ENCODE results near the gene KCNJ15. TPM values are rescaled to one million over a fixed set of nuclear protein-coding genes. Genes with fewer than 3 reads are reported as not detected.

Gene KCNJ15
- total RNA-seq, 1 donor from 2014 or later: 27.5 TPM

GRCh38 chr21:38267136-38267755 is 10.5 kb downstream of the KCNJ15 start:
- Histone ChIP-seq H3K27me3 (ENCODE audit: control insufficient read depth, insufficient read depth, low read length) (no peaks in the 10 kb centered on the region), H3K36me3 (ENCODE audit: control insufficient read depth, insufficient read depth, low read length) (no peaks in the 10 kb centered on the region), H3K4me3 (ENCODE audit: low read depth, low read length) (no peak overlapping the region)
- DNase-seq (ENCODE audit: low read depth): no peak
- no peak for TF ChIP-seq CTCF (IDR thresholded peaks at IDR 0.05; ENCODE audit: insufficient read depth, low read length, poor library complexity, severe bottlenecking)

- H3K36me3 ChIP-seq (ENCODE audit: control insufficient read depth, insufficient read depth, low read length): no peaks in the 10 kb centered on the region
- no peaks in the 10 kb centered on the region for H3K27me3 ChIP-seq (ENCODE audit: control insufficient read depth, insufficient read depth, low read length)
- no peak for TF ChIP-seq CTCF (IDR thresholded peaks at IDR 0.05; ENCODE audit: insufficient read depth, low read length, poor library complexity, severe bottlenecking)
- DNase-seq (ENCODE audit: low read depth): no peak
- H3K4me3 ChIP-seq (ENCODE audit: low read depth, low read length): no peak overlapping the region
Observed at GRCh38 chr21:38267991-38268863, 11.4 kb downstream of the KCNJ15 start.

GRCh38 chr21:38268864-38269575 is 12.2 kb downstream of the KCNJ15 start:
- no peaks in the 10 kb centered on the region for H3K27me3 ChIP-seq (ENCODE audit: control insufficient read depth, insufficient read depth, low read length)

GRCh38 chr21:38269576-38269936 is 12.8 kb downstream of the KCNJ15 start:
- no peak for DNase-seq (ENCODE audit: low read depth)
- H3K4me3 ChIP-seq (ENCODE audit: low read depth, low read length): no peak overlapping the region

More at GRCh38 chr21:38268864-38269575, 12.2 kb downstream of the KCNJ15 start:
- Histone ChIP-seq H3K36me3 (ENCODE audit: control insufficient read depth, insufficient read depth, low read length) (no peaks in the 10 kb centered on the region), H3K4me3 (ENCODE audit: low read depth, low read length) (no peak overlapping the region)
- DNase-seq (ENCODE audit: low read depth): no peak
- TF ChIP-seq CTCF (IDR thresholded peaks at IDR 0.05; ENCODE audit: insufficient read depth, low read length, poor library complexity, severe bottlenecking): no peak

GRCh38 chr21:38272215-38272614 is 15.4 kb downstream of the KCNJ15 start:
- Histone ChIP-seq H3K4me3 (ENCODE audit: low read depth, low read length) (peak overlapping the region; percentile 15), H3K27me3 (ENCODE audit: control insufficient read depth, insufficient read depth, low read length) (no peaks in the 10 kb centered on the region), H3K36me3 (ENCODE audit: control insufficient read depth, insufficient read depth, low read length) (no peaks in the 10 kb centered on the region)
- no peak for DNase-seq (ENCODE audit: low read depth)
- no peak for TF ChIP-seq CTCF (IDR thresholded peaks at IDR 0.05; ENCODE audit: insufficient read depth, low read length, poor library complexity, severe bottlenecking)

More at GRCh38 chr21:38269576-38269936, 12.8 kb downstream of the KCNJ15 start:
- Histone ChIP-seq H3K27me3 (ENCODE audit: control insufficient read depth, insufficient read depth, low read length) (no peaks in the 10 kb centered on the region), H3K36me3 (ENCODE audit: control insufficient read depth, insufficient read depth, low read length) (no peaks in the 10 kb centered on the region)
- no peak for TF ChIP-seq CTCF (IDR thresholded peaks at IDR 0.05; ENCODE audit: insufficient read depth, low read length, poor library complexity, severe bottlenecking)
